Lower leg skin (tissue), 4 donors: ENCODE measurements around the gene TYMP. TPM values are rescaled to one million over a fixed set of nuclear protein-coding genes. Genes with fewer than 3 reads are reported as not detected.
A peak's percentile ranks its signal among the peaks of the same experiment; 100 is the strongest.

Experiments
- DNase-seq, 2 donors: peaks; one replicate each; pipeline ENCODE4 v3.0.0-alpha.2; 2019; ENCODE audit warnings: low spot score in 2 of 2
- H3K4me3 ChIP-seq: fragments of 200-600 bp; sonication (generic); 2 replicates; pipeline ENCODE4 v1.5.1; 2017; ENCODE audit warnings: mild to moderate bottlenecking, low read depth; ENCODE audit not compliant: poor library complexity, severe bottlenecking
- POLR2A ChIP-seq, 2 donors: fragments of 450-650 bp; IDR thresholded peaks; one replicate each; pipeline ENCODE4 v1.6.1; 2016 to 2017; ENCODE audit warnings: antibody characterized with exemption in 2 of 2, mild to moderate bottlenecking in 1 of 2, moderate library complexity in 1 of 2
- WGBS, 2 donors: methylation state at CpG; one replicate each; pipeline ENCODE4 v1.1.5; 2018; 5-methylcytosine and 5-hydroxymethylcytosine counted together
- intact Hi-C: fragments of 100-400 bp; cut with DNase I; formaldehyde crosslinking; loops from one replicate; pipeline ENCODE4 v1.15.0; 2023; ENCODE audit warnings: low total_unique reads
- total RNA-seq, 4 donors: library from RNA; depleted of rRNA; stranded (reverse); fragments of >200 nt; gene quantifications; one replicate each; pipeline ENCODE4 v1.1.0, GENCODE V29; 2016
- TF ChIP-seq, protein P1 (sequence below), 3 donors: fragments of 450-650 bp; IDR thresholded peaks; one replicate each; pipeline ENCODE4 v1.5.1; 2016; ENCODE audit warnings: antibody characterized with exemption in 3 of 3, mild to moderate bottlenecking in 3 of 3, moderate library complexity in 2 of 3

The TYMP gene
- total RNA-seq, 4 donors from 2014 or later = 23.6 to 63.3 (median 33.5) TPM

GRCh38 chr22:50525104-50525857 is 4.5 kb downstream of the TYMP start, which contains the start of gene SCO2:
TSS of gene SCO2 (minus strand) at chr22:50525598. CDS start at chr22:50524411, 1,187 bp downstream.
- TF ChIP-seq POLR2A (IDR thresholded peaks at IDR 0.05) = no peak
- TF ChIP-seq, protein P1, sequence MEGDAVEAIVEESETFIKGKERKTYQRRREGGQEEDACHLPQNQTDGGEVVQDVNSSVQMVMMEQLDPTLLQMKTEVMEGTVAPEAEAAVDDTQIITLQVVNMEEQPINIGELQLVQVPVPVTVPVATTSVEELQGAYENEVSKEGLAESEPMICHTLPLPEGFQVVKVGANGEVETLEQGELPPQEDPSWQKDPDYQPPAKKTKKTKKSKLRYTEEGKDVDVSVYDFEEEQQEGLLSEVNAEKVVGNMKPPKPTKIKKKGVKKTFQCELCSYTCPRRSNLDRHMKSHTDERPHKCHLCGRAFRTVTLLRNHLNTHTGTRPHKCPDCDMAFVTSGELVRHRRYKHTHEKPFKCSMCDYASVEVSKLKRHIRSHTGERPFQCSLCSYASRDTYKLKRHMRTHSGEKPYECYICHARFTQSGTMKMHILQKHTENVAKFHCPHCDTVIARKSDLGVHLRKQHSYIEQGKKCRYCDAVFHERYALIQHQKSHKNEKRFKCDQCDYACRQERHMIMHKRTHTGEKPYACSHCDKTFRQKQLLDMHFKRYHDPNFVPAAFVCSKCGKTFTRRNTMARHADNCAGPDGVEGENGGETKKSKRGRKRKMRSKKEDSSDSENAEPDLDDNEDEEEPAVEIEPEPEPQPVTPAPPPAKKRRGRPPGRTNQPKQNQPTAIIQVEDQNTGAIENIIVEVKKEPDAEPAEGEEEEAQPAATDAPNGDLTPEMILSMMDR (IDR thresholded peaks at IDR 0.05) = no peak
- 0 to 7% methylated on average over 6 to 47 of the region's 84 CpGs for WGBS, 2 donors
- intact Hi-C loops = no loop called here
- peak within 1 kb of the TSS; percentile 34 for H3K4me3 ChIP-seq
- DNase-seq = peak; percentile 95 to 99

DNA sequence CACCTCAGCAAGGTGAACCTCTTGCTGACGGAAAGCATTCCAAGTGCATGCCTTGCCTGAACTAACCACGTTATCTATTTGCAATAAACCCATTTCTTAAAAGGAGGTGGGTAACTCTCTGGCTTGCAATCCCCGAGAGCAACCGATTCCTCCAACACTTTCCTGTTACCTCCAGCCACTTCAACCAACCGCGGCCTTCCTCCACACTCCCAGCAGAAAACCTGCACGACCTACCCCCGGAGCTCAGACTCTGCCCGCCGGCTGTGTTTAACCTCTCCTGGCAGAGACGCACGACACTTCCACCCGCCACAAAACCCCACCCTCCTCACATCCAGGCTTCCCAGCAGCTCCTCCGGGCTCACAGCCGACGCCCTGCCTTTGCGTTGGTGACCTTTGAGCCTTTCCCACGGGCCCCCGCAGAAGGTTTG is 5.1 kb downstream of the TYMP start:
- 3 to 5% methylated on average over 19 of the region's 19 CpGs for WGBS, 2 donors
- DNase-seq = no peak
- intact Hi-C loops = no loop called here
- no peak for TF ChIP-seq POLR2A (IDR thresholded peaks at IDR 0.05)
- peak overlapping the region; percentile 34 for H3K4me3 ChIP-seq

DNA sequence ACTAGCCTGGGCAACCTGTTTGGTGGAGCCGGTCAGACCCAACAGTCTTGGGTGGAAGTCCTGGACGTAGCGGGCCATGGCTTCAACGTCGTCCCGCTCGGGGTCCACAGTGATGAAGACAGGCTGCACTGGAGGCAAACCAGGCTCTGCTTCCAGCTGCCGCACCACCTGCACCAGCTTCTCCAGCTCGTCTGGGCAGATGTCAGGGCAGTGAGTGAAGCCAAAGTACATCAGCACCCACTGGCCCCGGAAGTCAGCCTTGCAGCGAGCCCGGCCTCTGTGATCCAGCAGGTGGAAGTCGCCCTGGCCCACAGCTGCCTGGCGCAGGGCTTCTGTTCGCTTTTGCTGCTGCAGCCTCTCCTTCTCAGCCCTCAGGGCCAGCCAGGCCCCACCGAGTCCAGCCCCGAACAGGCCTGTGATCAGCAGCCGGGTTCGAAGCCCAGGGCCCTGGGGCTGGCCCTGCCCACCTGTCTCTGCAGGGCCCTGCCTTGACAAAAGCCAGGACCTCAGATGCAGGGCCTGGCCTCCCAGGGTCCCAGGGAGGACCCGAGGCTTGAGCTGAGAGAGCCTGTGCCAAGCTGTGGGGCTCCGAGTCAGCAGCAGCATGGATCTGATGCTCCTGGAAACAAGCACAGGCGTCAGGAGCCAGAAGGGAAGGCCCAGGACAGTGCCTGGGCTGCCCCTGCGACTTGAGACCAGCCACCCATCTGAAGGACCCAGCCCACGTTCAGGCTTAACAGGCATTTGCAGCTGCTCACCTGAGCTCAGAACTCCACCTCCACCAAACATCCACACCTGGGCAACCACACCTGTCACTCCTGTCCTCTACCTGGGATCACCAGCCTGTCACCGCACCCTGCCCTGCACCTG is 5.8 kb downstream of the TYMP start:
- no peak overlapping the region for H3K4me3 ChIP-seq
- DNase-seq = no peak
- 67 to 81% methylated on average over 14 to 20 of the region's 25 CpGs for WGBS, 2 donors
- TF ChIP-seq POLR2A (IDR thresholded peaks at IDR 0.05) = no peak
- TF ChIP-seq, protein P1 (IDR thresholded peaks at IDR 0.05) = no peak
- intact Hi-C loops = no loop called here

DNA sequence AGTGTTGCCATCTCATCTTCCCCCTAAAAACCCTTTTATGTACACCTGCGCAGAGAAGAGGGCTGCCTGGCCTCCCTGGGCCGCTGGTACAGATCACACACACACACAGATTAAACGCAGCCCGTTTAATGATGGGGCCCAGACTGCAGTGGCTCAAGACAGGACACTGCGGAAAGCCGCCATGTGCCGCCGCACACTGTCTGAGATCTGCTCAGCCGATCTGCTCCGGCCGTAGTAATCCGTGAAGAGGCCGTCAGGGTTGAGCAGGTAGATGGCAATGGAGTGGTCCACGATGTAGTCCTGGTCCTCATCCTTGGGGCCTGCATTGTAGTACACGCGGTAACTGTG is 6.4 kb downstream of the TYMP start:
- TF ChIP-seq POLR2A (IDR thresholded peaks at IDR 0.05) = no peak
- TF ChIP-seq, protein P1 (IDR thresholded peaks at IDR 0.05) = no peak
- no peak for DNase-seq
- intact Hi-C loops = no loop called here
- WGBS, 2 donors = 94% methylated on average over 16 of the region's 16 CpGs
- no peak overlapping the region for H3K4me3 ChIP-seq

DNA sequence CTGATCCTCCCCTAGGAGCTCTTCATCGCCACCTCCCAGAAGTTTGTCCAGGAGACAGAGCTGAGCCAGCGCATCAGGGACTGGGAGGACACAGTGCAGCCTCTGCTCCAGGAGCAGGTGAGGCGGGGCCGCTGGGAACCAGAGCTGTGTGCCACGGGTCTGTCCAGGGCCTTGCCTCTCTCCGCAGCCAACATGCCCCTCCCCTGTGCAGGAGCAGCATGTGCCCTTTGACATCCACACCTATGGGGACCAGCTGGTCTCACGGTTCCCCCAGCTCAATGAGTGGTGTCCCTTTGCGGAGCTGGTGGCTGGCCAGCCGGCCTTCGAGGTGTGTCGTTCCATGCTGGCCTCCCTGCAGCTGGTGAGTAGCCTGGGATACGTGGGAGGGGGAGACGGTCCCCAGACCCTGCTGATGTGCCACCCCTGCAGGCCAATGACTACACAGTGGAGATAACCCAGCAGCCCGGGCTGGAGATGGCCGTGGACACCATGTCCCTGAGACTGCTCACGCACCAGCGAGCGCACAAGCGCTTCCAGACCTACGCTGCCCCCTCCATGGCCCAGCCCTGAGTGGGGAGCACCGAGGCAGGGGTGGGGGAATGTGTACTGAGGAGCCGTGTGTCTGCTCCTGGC is 6.9 kb downstream of the TYMP start:
- DNase-seq = no peak
- WGBS, 2 donors = 86 to 89% methylated on average over 13 to 19 of the region's 22 CpGs
- TF ChIP-seq, protein P1 (IDR thresholded peaks at IDR 0.05) = no peak
- TF ChIP-seq POLR2A (IDR thresholded peaks at IDR 0.05) = no peak
- H3K4me3 ChIP-seq = no peak overlapping the region
- intact Hi-C loops = no loop called here
